K562 (cell line): ENCODE measurements around the gene PTGES3. TPM values are rescaled to one million over a fixed set of nuclear protein-coding genes. Genes with fewer than 3 reads are reported as not detected.

Experiments
- ATAC-seq: fragments of 200-7000 bp; cut with Tn5 transposase; 3 replicates; pipeline ENCODE4 v1.9.1; 2020; ENCODE audit warnings: moderate library complexity
- BruUV-seq: library from RNA; stranded (reverse); fragments of 400-500 nt; replicated peaks from 2 replicates; lab custom pipeline; 2021; lab: Mats Ljungman, UMichigan
- CTCF ChIA-PET: fragments of 300-600 bp; formaldehyde crosslinking; extraction: SDS; loops from one replicate; lab custom pipeline; 2021; ENCODE audit warnings: low intra/inter-chr PET ratio; lab: Yijun Ruan, JAX
- POLR2A ChIA-PET: fragments of 300-600, 350-650 bp; sonication (Branson Sonifier 250); formaldehyde crosslinking; extraction: SDS; loops from one replicate; lab custom pipeline; 2021; ENCODE audit warnings: antibody characterized with exemption, inconsistent platforms; lab: Yijun Ruan, JAX
- DNase-seq, 4 experiments: peaks; one replicate each; pipeline versions ENCODE4 v3.0.0 to v3.0.0-alpha.2; 2011 to 2018; ENCODE audit warnings: low spot score in 3 of 4, mixed read lengths in 3 of 4; ENCODE audit errors: extremely low read depth in 1 of 4
- FAIRE-seq: peaks from 2 replicates; lab custom pipeline; 2011; peaks lifted over from hg19 to GRCh38; lab: Jason Lieb, UNC
- H2AFZ ChIP-seq: 2 replicates; pipeline ENCODE4 v1.6.0; 2011; ENCODE audit warnings: low read depth, low read length, control low read depth, inconsistent platforms
- H3K27ac ChIP-seq: fragments of 200-600 bp; 3 replicates; pipeline ENCODE4 v1.8.0; 2011; ENCODE audit warnings: low read depth, mild to moderate bottlenecking, control low read depth, inconsistent platforms, low read length, moderate library complexity, mixed read lengths; ENCODE audit errors: extremely low read depth
- H3K27me3 ChIP-seq, 2 experiments: fragments of 300-600 bp in 1 of 2; 2 replicates in 1 of 2; 3 replicates in 1 of 2; pipeline versions ENCODE4 v1.6.0 to v1.8.0; 2011; ENCODE audit warnings: inconsistent platforms in 2 of 2, low read length in 2 of 2, mild to moderate bottlenecking in 1 of 2, mixed read lengths in 1 of 2, moderate library complexity in 1 of 2; ENCODE audit not compliant: control insufficient read depth in 2 of 2, insufficient read depth in 2 of 2
- H3K36me3 ChIP-seq: fragments of 300-600 bp; 3 replicates; pipeline ENCODE4 v1.8.0; 2011; ENCODE audit warnings: mild to moderate bottlenecking, low read length, inconsistent platforms; ENCODE audit not compliant: control insufficient read depth, insufficient read depth
- H3K4me1 ChIP-seq, 2 experiments: fragments of 200-600 bp in 1 of 2; replicated peaks in 1 of 2; 2 replicates in 1 of 2; 3 replicates in 1 of 2; pipeline versions ENCODE4 v1.5.1 to v1.8.0; 2011; ENCODE audit warnings: inconsistent platforms in 2 of 2, low read length in 2 of 2, mild to moderate bottlenecking in 1 of 2, mixed read lengths in 1 of 2, moderate library complexity in 1 of 2; ENCODE audit not compliant: control insufficient read depth in 2 of 2, insufficient read depth in 2 of 2
- H3K4me2 ChIP-seq: 2 replicates; pipeline ENCODE4 v1.6.1; 2011; ENCODE audit warnings: low read length, control low read depth, inconsistent platforms, mixed read lengths; ENCODE audit not compliant: insufficient read depth
- H3K4me3 ChIP-seq: fragments of 200-600 bp; sonication (generic), shearing (Covaris generic); 2 replicates; pipeline ENCODE4 v1.5.1; 2016; ENCODE audit warnings: control low read depth, inconsistent platforms
- H3K79me2 ChIP-seq: fragments of 200-600 bp; 3 replicates; pipeline ENCODE4 v1.8.0; 2011; ENCODE audit warnings: low read length, inconsistent platforms; ENCODE audit not compliant: control insufficient read depth, insufficient read depth
- H3K9ac ChIP-seq, 2 experiments: 2 replicates each; pipeline versions ENCODE4 v1.6.0 to v1.6.1; 2011; ENCODE audit warnings: low read depth in 2 of 2, low read length in 2 of 2, control low read depth in 1 of 2, inconsistent platforms in 1 of 2, mild to moderate bottlenecking in 1 of 2, mixed read lengths in 1 of 2; ENCODE audit not compliant: insufficient read depth in 1 of 2
- H3K9me1 ChIP-seq: one replicate; pipeline ENCODE4 v1.6.0; 2011; ENCODE audit warnings: inconsistent platforms, mild to moderate bottlenecking, low read length, moderate library complexity; ENCODE audit not compliant: control insufficient read depth, insufficient read depth
- H3K9me3 ChIP-seq: replicated peaks from 2 replicates; pipeline ENCODE4 v1.5.1; 2011; ENCODE audit warnings: low read depth, low read length, inconsistent platforms; ENCODE audit not compliant: control insufficient read depth, insufficient read depth
- H4K20me1 ChIP-seq: replicated peaks from 2 replicates; pipeline ENCODE4 v1.6.1; 2011; ENCODE audit warnings: low read length, inconsistent platforms, mixed read lengths; ENCODE audit not compliant: control insufficient read depth, insufficient read depth
- HDAC6 ChIP-seq: IDR thresholded peaks from 2 replicates; pipeline ENCODE4 v1.6.1; 2012; ENCODE audit warnings: low read depth, mild to moderate bottlenecking, control low read depth, inconsistent platforms, low read length, moderate library complexity
- HLTF ChIP-seq: fragments of 450-650 bp; IDR thresholded peaks from 2 replicates; pipeline ENCODE4 v1.6.1; 2016
- KDM5B ChIP-seq: fragments of 200-600 bp; sonication (generic); IDR thresholded peaks from 2 replicates; pipeline ENCODE4 v1.6.1; 2012; ENCODE audit warnings: low read depth, mild to moderate bottlenecking, moderate library complexity, low read length, control low read depth, inconsistent platforms; ENCODE audit not compliant: insufficient replicate concordance
- NR2F6 ChIP-seq: fragments of 450-650 bp; formaldehyde crosslinking; IDR thresholded peaks from 2 replicates; pipeline ENCODE4 v1.4.0; 2020; ENCODE audit warnings: mild to moderate bottlenecking
- POLR2A ChIP-seq: fragments of 450-650 bp; conservative IDR thresholded peaks from 2 replicates; pipeline ENCODE4 v1.6.1; 2016
- POLR2AphosphoS5 ChIP-seq: IDR thresholded peaks from 2 replicates; pipeline ENCODE4 v1.6.1; 2011; ENCODE audit warnings: mild to moderate bottlenecking, low read depth, low read length, moderate library complexity; ENCODE audit not compliant: control insufficient read depth, insufficient read depth
- RBFOX2 ChIP-seq: fragments of 200-400 bp; formaldehyde crosslinking; IDR thresholded peaks from 2 replicates; pipeline ENCODE4 v1.6.1; 2017; ENCODE audit warnings: low read depth, mild to moderate bottlenecking, low read length, moderate library complexity
- SMARCA5 ChIP-seq: fragments of 450-650 bp; IDR thresholded peaks from 2 replicates; pipeline ENCODE4 v1.6.1; 2016
- WGBS: fragments of 100-300 bp; shearing (Covaris generic); methylation state at CpG from one replicate; pipeline ENCODE4 v1.1.6; 2016; ENCODE audit warnings: low coverage, mixed read lengths; ENCODE audit not compliant: insufficient coverage; ENCODE audit errors: missing lambda C conversion rate; 5-methylcytosine and 5-hydroxymethylcytosine counted together
- in situ Hi-C: fragments of 300-500 bp; cut with MboI; formaldehyde crosslinking; loops from 4 replicates; pipeline ENCODE4 v1.15.0; 2018; ENCODE audit warnings: inconsistent platforms, mixed read lengths
- intact Hi-C: fragments of 100-400 bp; cut with micrococcal nuclease; formaldehyde crosslinking; loops from 2 replicates; pipeline ENCODE4 v1.14.2; 2022
- polyA plus RNA-seq, 8 experiments: library from polyadenylated mRNA; depleted of rRNA in 4 of 8; stranded (reverse) in 5 of 8; unstranded in 3 of 8; fragments of >200 nt; fragmentation: Nextera tagmentation in 2 of 8; fragmentation: Illumina TruSeq in 1 of 8; extraction: Ambion mirVana in 2 of 8; extraction: Trizol in 1 of 8; gene quantifications; 2 replicates each; pipeline versions ENCODE4 v1.2.1 to v1.2.3, GENCODE V29; 2011 to 2014; ENCODE audit warnings: inconsistent platforms in 1 of 8, missing spikeins in 1 of 8
- total RNA-seq, 7 experiments: library from RNA; depleted of rRNA in 6 of 7; stranded (reverse); fragments of >200 nt in 6 of 7; fragmentation: Illumina TruSeq in 2 of 7; extraction: Trizol in 2 of 7; gene quantifications; 2 replicates each; pipeline versions ENCODE4 v1.2.1 to v1.2.3, GENCODE V29; 2011 to 2021; ENCODE audit warnings: low replicate concordance in 1 of 7
- TF ChIP-seq, protein P1 (sequence below): sonication (generic); formaldehyde crosslinking; IDR thresholded peaks from 2 replicates; pipeline ENCODE4 v1.8.1; 2023; ENCODE audit warnings: mild to moderate bottlenecking, missing genetic modification reagents

Gene PTGES3
- total and polyA plus RNA-seq, 9 of the 15 experiments (the other 6 are each of a cell fraction or from before 2014, with no cell fraction given) = 163 to 501 (median 213) TPM

DNA sequence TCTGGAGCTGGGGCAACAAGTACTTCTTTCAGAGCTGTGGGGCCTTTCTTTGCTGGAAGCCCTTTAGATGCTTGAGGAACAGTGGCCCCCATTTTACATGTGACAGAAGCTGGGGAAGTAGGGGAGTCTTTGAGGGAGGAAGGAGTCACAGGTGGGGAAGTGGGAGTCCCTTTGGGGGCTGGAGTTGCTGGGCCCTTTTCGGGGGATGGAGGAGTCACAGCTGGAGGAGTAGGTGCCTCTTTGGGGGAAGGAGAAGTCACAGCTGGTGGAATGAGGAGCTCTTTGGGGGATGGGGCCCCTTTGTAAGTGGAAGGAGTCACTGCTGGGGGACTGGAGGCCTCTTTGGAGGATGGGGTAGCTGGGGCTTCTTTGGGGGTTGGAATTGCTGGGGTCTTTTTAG is 28.4 kb upstream of the PTGES3 start:
- 85% methylated on average over 1 of the region's 1 CpG for WGBS
- no peak for FAIRE-seq
- peaks cover 71% of the 10 kb centered on the region for H3K79me2 ChIP-seq
- TF ChIP-seq POLR2A = peak; percentile 7; the same call in 1 of the 2 replicates
- no peak for TF ChIP-seq NR2F6 (CRISPR knock-in tag)
- TF ChIP-seq KDM5B = no peak
- no peak for TF ChIP-seq HDAC6
- peaks cover 32% of the 10 kb centered on the region for H3K9me1 ChIP-seq
- H3K4me2 ChIP-seq = no peak overlapping the region
- no peaks in the 10 kb centered on the region for H3K27me3 ChIP-seq
- H3K4me3 ChIP-seq = no peak overlapping the region
- peaks cover 94% of the 10 kb centered on the region for H3K36me3 ChIP-seq
- ChIA-PET CTCF (no interaction called here), POLR2A (interaction anchor here (0.6 to 2.0 kb wide), 7 partner anchors 9 to 37 kb away, joined by 3 to 27 read pairs (median 6); partner anchors contain the start of genes NACA and PTGES3)
- peaks cover 22 to 28% of the 10 kb centered on the region in 2 experiments for H3K4me1 ChIP-seq
- H2AFZ ChIP-seq = no peak overlapping the region
- H3K27ac ChIP-seq = peak overlapping the region; percentile 19; the same call in 1 of the 3 replicates
- H4K20me1 ChIP-seq = peaks cover 53% of the 10 kb centered on the region
- in situ Hi-C loops (no loop called here), intact Hi-C loops (no loop called here)
- no peak overlapping the region; a peak in 1 of 4 replicates for H3K9ac ChIP-seq
- BruUV-seq = no TSS peak
- no peaks in the 10 kb centered on the region for H3K9me3 ChIP-seq
- DNase-seq = peak in 2 of 4 experiments; percentile 25 to 32
- ATAC-seq = no peak

DNA sequence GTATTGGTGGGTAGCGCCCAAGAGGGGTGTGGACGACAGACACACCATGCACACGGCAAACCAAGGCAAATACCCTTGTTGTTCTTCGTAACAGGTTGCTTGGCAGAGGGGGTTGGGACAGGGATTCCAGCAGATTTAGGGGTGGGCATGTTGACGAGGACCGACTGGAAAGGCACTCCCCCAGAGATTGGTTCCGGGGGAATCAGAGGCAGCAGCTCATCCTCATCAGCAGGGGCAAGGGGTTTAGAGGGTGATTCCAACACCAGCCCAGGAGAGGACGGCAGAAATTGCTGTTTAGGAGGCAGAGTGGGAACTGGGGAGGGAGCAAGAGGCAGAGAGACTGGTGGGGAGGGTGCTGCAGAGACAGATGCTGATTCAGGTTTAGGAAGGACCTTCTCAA is 27.7 kb upstream of the PTGES3 start:
- no peak for TF ChIP-seq SMARCA5
- peak; percentile 10; the same call in 1 of the 2 replicates for TF ChIP-seq POLR2AphosphoS5
- TF ChIP-seq, protein P1, sequence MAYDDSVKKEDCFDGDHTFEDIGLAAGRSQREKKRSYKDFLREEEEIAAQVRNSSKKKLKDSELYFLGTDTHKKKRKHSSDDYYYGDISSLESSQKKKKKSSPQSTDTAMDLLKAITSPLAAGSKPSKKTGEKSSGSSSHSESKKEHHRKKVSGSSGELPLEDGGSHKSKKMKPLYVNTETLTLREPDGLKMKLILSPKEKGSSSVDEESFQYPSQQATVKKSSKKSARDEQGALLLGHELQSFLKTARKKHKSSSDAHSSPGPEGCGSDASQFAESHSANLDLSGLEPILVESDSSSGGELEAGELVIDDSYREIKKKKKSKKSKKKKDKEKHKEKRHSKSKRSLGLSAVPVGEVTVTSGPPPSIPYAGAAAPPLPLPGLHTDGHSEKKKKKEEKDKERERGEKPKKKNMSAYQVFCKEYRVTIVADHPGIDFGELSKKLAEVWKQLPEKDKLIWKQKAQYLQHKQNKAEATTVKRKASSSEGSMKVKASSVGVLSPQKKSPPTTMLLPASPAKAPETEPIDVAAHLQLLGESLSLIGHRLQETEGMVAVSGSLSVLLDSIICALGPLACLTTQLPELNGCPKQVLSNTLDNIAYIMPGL (CRISPR knock-in tag) = 0 out of 2 replicates have a peak, but pooled peaks have one; percentile 15
- TF ChIP-seq HLTF = no peak
- TF ChIP-seq RBFOX2 = peak; percentile 29
- 0 out of 2 replicates have a peak, but pooled peaks have one; percentile 29 for TF ChIP-seq POLR2A
- H3K27me3 ChIP-seq = no peaks in the 10 kb centered on the region
- POLR2A ChIA-PET = interaction anchor here (0.9 to 2.0 kb wide), 5 partner anchors 8 to 32 kb away, joined by 3 to 27 read pairs (median 10); partner anchors contain the start of genes NACA and PTGES3
- CTCF ChIA-PET = no interaction called here
- no peak overlapping the region for H3K27ac ChIP-seq
- WGBS = 80% methylated on average over 8 of the region's 8 CpGs
- H3K9me3 ChIP-seq = no peaks in the 10 kb centered on the region
- H3K4me1 ChIP-seq = peaks cover 15 to 22% of the 10 kb centered on the region in 2 experiments
- intact Hi-C loops = no loop called here
- H3K79me2 ChIP-seq = peaks cover 64% of the 10 kb centered on the region
- H3K4me3 ChIP-seq = no peak overlapping the region
- H3K9ac ChIP-seq = peak overlapping the region in 1 of 2 experiments; percentile 4; a peak in 1 of 4 replicates
- H3K4me2 ChIP-seq = no peak overlapping the region
- DNase-seq (peak in 1 of 4 experiments; percentile 9), ATAC-seq (no peak), FAIRE-seq (no peak)
- in situ Hi-C loops = no loop called here
- BruUV-seq = no TSS peak
- H3K9me1 ChIP-seq = peaks cover 25% of the 10 kb centered on the region
- peaks cover 91% of the 10 kb centered on the region for H3K36me3 ChIP-seq
- H4K20me1 ChIP-seq = peaks cover 46% of the 10 kb centered on the region
- H2AFZ ChIP-seq = no peak overlapping the region
